ENCODE results near the gene TMEM184B.

Gene TMEM184B

GRCh38 chr22:38276166-38276565, 3.4 kb upstream of the TMEM184B start:
- DNase-seq, result no peak

- DNase-seq, result no peak
Observed at GRCh38 chr22:38273135-38273826, 471 bp upstream of the TMEM184B start.

- no peak for DNase-seq
Observed at GRCh38 chr22:38271927-38272372, 860 bp downstream of the TMEM184B start.

GRCh38 chr22:38271101-38271500, 1.7 kb downstream of the TMEM184B start:
- DNase-seq, result no peak

- no peak for DNase-seq
Observed at GRCh38 chr22:38270091-38270992, 2.5 kb downstream of the TMEM184B start.

- DNase-seq, result no peak
Observed at GRCh38 chr22:38269466-38269865, 3.3 kb downstream of the TMEM184B start.

GRCh38 chr22:38267086-38267485, 5.7 kb downstream of the TMEM184B start:
- peak; percentile 46 for DNase-seq

- no peak for DNase-seq
Observed at GRCh38 chr22:38266120-38266519, 6.7 kb downstream of the TMEM184B start.

- no peak for DNase-seq
Observed at GRCh38 chr22:38264322-38264843, 8.4 kb downstream of the TMEM184B start.

- DNase-seq, result peak; percentile 20
Observed at GRCh38 chr22:38262051-38262795, 10.6 kb downstream of the TMEM184B start.

GRCh38 chr22:38260761-38261681, 11.8 kb downstream of the TMEM184B start:
- DNase-seq, result no peak

- DNase-seq, result no peak
Observed at GRCh38 chr22:38259370-38259769, 13.4 kb downstream of the TMEM184B start.

GRCh38 chr22:38258895-38259294, 13.9 kb downstream of the TMEM184B start:
- no peak for DNase-seq

GRCh38 chr22:38257650-38258250, 15.1 kb downstream of the TMEM184B start:
- DNase-seq, result no peak

GRCh38 chr22:38257181-38257580, 15.6 kb downstream of the TMEM184B start:
- DNase-seq, result no peak

- no peak for DNase-seq
Observed at GRCh38 chr22:38255697-38256096, 17.1 kb downstream of the TMEM184B start.

GRCh38 chr22:38251341-38251692, 21.5 kb downstream of the TMEM184B start:
- no peak for DNase-seq

- no peak for DNase-seq
Observed at GRCh38 chr22:38250643-38251340, 22.0 kb downstream of the TMEM184B start.

GRCh38 chr22:38249803-38250642, 22.8 kb downstream of the TMEM184B start:
- no peak for DNase-seq

- DNase-seq, result no peak
Observed at GRCh38 chr22:38249301-38249700, 23.5 kb downstream of the TMEM184B start.

Data from T-helper 9 cell (primary cell).